Astrocyte of the spinal cord (primary cell): Measurements from ENCODE around the gene DUSP3.

Source experiments
- DNase-seq: peaks from one replicate; pipeline ENCODE4 v3.0.0; 2011; ENCODE audit warnings: low read depth, low spot score
- H3K4me3 ChIP-seq: 2 replicates; pipeline ENCODE4 v1.5.1; 2011; ENCODE audit warnings: low read depth, mild to moderate bottlenecking, low read length, moderate library complexity
- CTCF ChIP-seq: IDR thresholded peaks from 2 replicates; pipeline ENCODE4 v1.5.1; 2012; ENCODE audit warnings: low read depth, mild to moderate bottlenecking, low read length, inconsistent platforms
- in situ Hi-C: cut with HindIII; loops from 2 replicates; pipeline ENCODE4 v1.10.0; 2017; ENCODE audit warnings: low sequenced_read_pairs

Gene DUSP3

GRCh38 chr17:43771463-43771862 lies 7.3 kb downstream of the DUSP3 start:
- in situ Hi-C loops, result no loop called here
- no peak overlapping the region for H3K4me3 ChIP-seq
- DNase-seq, result no peak
- TF ChIP-seq CTCF, result no peak

- TF ChIP-seq CTCF, result no peak
Observed at GRCh38 chr17:43770957-43771356, 7.8 kb downstream of the DUSP3 start.

GRCh38 chr17:43769859-43770258 lies 8.9 kb downstream of the DUSP3 start:
- no peak for TF ChIP-seq CTCF
- in situ Hi-C loops, result no loop called here

More at GRCh38 chr17:43770957-43771356, 7.8 kb downstream of the DUSP3 start:
- in situ Hi-C loops, result no loop called here
- no peak for DNase-seq
- H3K4me3 ChIP-seq, result no peak overlapping the region

GRCh38 chr17:43769426-43769825 lies 9.4 kb downstream of the DUSP3 start:
- in situ Hi-C loops, result no loop called here
- no peak for TF ChIP-seq CTCF
- no peak overlapping the region for H3K4me3 ChIP-seq
- DNase-seq, result no peak

More at GRCh38 chr17:43769859-43770258, 8.9 kb downstream of the DUSP3 start:
- no peak overlapping the region for H3K4me3 ChIP-seq
- no peak for DNase-seq

- no peak overlapping the region for H3K4me3 ChIP-seq
- in situ Hi-C loops, result no loop called here
- no peak for TF ChIP-seq CTCF
- no peak for DNase-seq
Observed at GRCh38 chr17:43768943-43769342, 9.8 kb downstream of the DUSP3 start.

- H3K4me3 ChIP-seq, result no peak overlapping the region
- in situ Hi-C loops, result no loop called here
- TF ChIP-seq CTCF, result no peak
- DNase-seq, result no peak
Observed at GRCh38 chr17:43768382-43768781, 10.4 kb downstream of the DUSP3 start.

GRCh38 chr17:43767713-43768059 lies 11.1 kb downstream of the DUSP3 start:
- no peak for TF ChIP-seq CTCF
- no peak for DNase-seq
- H3K4me3 ChIP-seq, result no peak overlapping the region
- in situ Hi-C loops, result no loop called here
